ENCODE results near the gene MCC. TPM values are rescaled to one million over a fixed set of nuclear protein-coding genes. Genes with fewer than 3 reads are reported as not detected.

MCC gene
- total RNA-seq, 4 donors from 2014 or later, result 17.1 to 90.7 (median 40.1) TPM

- no peak for DNase-seq
- Histone ChIP-seq H3K4me1 (peaks cover 0 to 4% of the 10 kb centered on the region in 2 donors), H3K36me3 (no peaks in the 10 kb centered on the region), H3K9me3 (no peaks in the 10 kb centered on the region), H3K27me3 (no peaks in the 10 kb centered on the region), H3K4me3 (no peak overlapping the region), H3K27ac (no peak overlapping the region)
- intact Hi-C loops (cut with DNase I; ENCODE audit: low total_unique reads), result no loop called here
- TF ChIP-seq, protein P1, sequence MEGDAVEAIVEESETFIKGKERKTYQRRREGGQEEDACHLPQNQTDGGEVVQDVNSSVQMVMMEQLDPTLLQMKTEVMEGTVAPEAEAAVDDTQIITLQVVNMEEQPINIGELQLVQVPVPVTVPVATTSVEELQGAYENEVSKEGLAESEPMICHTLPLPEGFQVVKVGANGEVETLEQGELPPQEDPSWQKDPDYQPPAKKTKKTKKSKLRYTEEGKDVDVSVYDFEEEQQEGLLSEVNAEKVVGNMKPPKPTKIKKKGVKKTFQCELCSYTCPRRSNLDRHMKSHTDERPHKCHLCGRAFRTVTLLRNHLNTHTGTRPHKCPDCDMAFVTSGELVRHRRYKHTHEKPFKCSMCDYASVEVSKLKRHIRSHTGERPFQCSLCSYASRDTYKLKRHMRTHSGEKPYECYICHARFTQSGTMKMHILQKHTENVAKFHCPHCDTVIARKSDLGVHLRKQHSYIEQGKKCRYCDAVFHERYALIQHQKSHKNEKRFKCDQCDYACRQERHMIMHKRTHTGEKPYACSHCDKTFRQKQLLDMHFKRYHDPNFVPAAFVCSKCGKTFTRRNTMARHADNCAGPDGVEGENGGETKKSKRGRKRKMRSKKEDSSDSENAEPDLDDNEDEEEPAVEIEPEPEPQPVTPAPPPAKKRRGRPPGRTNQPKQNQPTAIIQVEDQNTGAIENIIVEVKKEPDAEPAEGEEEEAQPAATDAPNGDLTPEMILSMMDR (IDR thresholded peaks at IDR 0.05), result no peak
Measured at GRCh38 chr5:113091622-113092021, 396.6 kb downstream of the MCC start.

GRCh38 chr5:113090336-113091106, 397.7 kb downstream of the MCC start:
- no peaks in the 10 kb centered on the region for H3K36me3 ChIP-seq
- peaks cover 0 to 4% of the 10 kb centered on the region in 2 donors for H3K4me1 ChIP-seq
- H3K4me3 ChIP-seq, result no peak overlapping the region
- no peaks in the 10 kb centered on the region for H3K9me3 ChIP-seq
- no peak for DNase-seq
- H3K27me3 ChIP-seq, result no peaks in the 10 kb centered on the region
- TF ChIP-seq, protein P1 (IDR thresholded peaks at IDR 0.05), result no peak
- no peak for TF ChIP-seq POLR2A (IDR thresholded peaks at IDR 0.05)
- intact Hi-C loops (cut with DNase I; ENCODE audit: low total_unique reads), result no loop called here
- H3K27ac ChIP-seq, result peak overlapping the region in 1 of 2 donors; percentile 70

DNA sequence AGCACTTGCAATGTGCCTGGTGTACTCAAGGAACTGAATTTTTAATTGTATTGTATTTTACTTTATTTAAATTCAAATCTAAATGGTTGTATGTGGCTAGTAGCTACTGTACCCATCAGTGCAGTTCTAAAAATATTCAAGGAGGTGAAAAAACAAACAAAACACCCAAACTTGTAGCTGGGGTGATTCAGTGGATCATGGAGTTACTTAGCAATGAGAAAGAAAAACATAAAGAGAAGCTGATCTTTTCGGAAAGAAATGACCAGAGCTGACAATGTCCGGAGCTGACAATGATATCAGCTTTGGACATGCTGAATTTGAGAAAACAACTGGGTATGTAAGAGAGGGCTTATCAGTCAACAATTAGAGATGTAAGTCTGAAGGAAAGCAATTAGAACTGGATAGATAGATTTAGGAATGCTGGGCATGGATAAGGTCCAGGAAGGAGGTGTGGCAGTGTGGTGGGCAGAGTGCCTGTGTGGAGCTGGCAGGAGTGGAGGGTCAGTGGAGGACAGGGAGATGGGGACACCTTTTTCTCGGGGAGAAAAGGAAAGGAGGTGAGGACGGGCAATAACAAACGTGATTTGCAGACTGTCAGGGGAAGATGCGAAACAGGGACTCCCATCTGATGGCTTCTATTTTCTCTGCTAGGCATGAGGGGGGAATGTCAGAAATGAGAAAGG, 398.5 kb downstream of the MCC start:
- no peak for DNase-seq
- H3K27ac ChIP-seq, result peak overlapping the region; percentile 51 to 70
- no peak for TF ChIP-seq POLR2A (IDR thresholded peaks at IDR 0.05)
- TF ChIP-seq, protein P1 (IDR thresholded peaks at IDR 0.05), result no peak
- H3K27me3 ChIP-seq, result no peaks in the 10 kb centered on the region
- H3K9me3 ChIP-seq, result no peaks in the 10 kb centered on the region
- peaks cover 0 to 4% of the 10 kb centered on the region in 2 donors for H3K4me1 ChIP-seq
- intact Hi-C loops (cut with DNase I; ENCODE audit: low total_unique reads), result no loop called here
- H3K4me3 ChIP-seq, result peak overlapping the region in 1 of 2 donors; percentile 9
- H3K36me3 ChIP-seq, result no peaks in the 10 kb centered on the region

GRCh38 chr5:113087976-113088514, 400.2 kb downstream of the MCC start:
- no peak for DNase-seq

More at GRCh38 chr5:113087976-113088514, 400.2 kb downstream of the MCC start:
- intact Hi-C loops (cut with DNase I; ENCODE audit: low total_unique reads), result no loop called here
- Histone ChIP-seq H3K9me3 (no peaks in the 10 kb centered on the region), H3K4me1 (peaks cover 0 to 4% of the 10 kb centered on the region in 2 donors), H3K4me3 (no peak overlapping the region), H3K27ac (peak overlapping the region; percentile 7 to 67), H3K27me3 (no peaks in the 10 kb centered on the region), H3K36me3 (no peaks in the 10 kb centered on the region)
- no peak for TF ChIP-seq POLR2A (IDR thresholded peaks at IDR 0.05)
- TF ChIP-seq, protein P1 (IDR thresholded peaks at IDR 0.05), result no peak

Data from uterus (tissue), 4 donors.